Hepatocyte (in vitro differentiated cells): ENCODE results near the gene CCDC88C. TPM values are rescaled to one million over a fixed set of nuclear protein-coding genes. Genes with fewer than 3 reads are reported as not detected.

ENCODE experiments used
- DNase-seq: peaks from one replicate; pipeline ENCODE4 v3.0.0-alpha.2; 2016; ENCODE audit warnings: low spot score
- H2AFZ ChIP-seq: fragments of 200-600 bp; sonication (generic); 2 replicates; pipeline ENCODE4 v1.6.0; 2016; ENCODE audit warnings: antibody characterized with exemption, mild to moderate bottlenecking
- H3K27ac ChIP-seq: fragments of 200-600 bp; sonication (generic); 2 replicates; pipeline ENCODE4 v1.5.1; 2016; ENCODE audit warnings: mild to moderate bottlenecking
- H3K27me3 ChIP-seq: fragments of 200-600 bp; sonication (generic); 2 replicates; pipeline ENCODE4 v1.6.1; 2016
- H3K36me3 ChIP-seq: fragments of 200-600 bp; sonication (generic); replicated peaks from 2 replicates; pipeline ENCODE4 v1.5.1; 2016; ENCODE audit warnings: low read depth; ENCODE audit not compliant: insufficient read depth
- H3K4me1 ChIP-seq: fragments of 200-600 bp; sonication (generic); 2 replicates; pipeline ENCODE4 v1.5.1; 2016; ENCODE audit warnings: mild to moderate bottlenecking, moderate library complexity; ENCODE audit not compliant: insufficient read depth
- H3K4me2 ChIP-seq: fragments of 200-600 bp; sonication (generic); 2 replicates; pipeline ENCODE4 v1.6.0; 2016
- H3K4me3 ChIP-seq: fragments of 200-600 bp; sonication (generic); 2 replicates; pipeline ENCODE4 v1.5.1; 2016; ENCODE audit warnings: mild to moderate bottlenecking
- H3K79me2 ChIP-seq: fragments of 200-600 bp; sonication (generic); 2 replicates; pipeline ENCODE4 v1.6.0; 2017; ENCODE audit warnings: mild to moderate bottlenecking
- H3K9me2 ChIP-seq: fragments of 200-600 bp; sonication (generic); replicated peaks from 2 replicates; pipeline ENCODE4 v1.6.0; 2017; ENCODE audit warnings: mild to moderate bottlenecking; ENCODE audit not compliant: insufficient read depth
- H3K9me3 ChIP-seq: fragments of 200-600 bp; sonication (generic); 2 replicates; pipeline ENCODE4 v1.5.1; 2016; ENCODE audit warnings: low read depth, mild to moderate bottlenecking
- H4K20me1 ChIP-seq: fragments of 200-600 bp; sonication (generic); 2 replicates; pipeline ENCODE4 v1.6.0; 2016; ENCODE audit warnings: mild to moderate bottlenecking; ENCODE audit not compliant: insufficient read depth, poor library complexity, severe bottlenecking
- EZH2 ChIP-seq: fragments of 200-600 bp; sonication (generic); IDR thresholded peaks from 2 replicates; pipeline ENCODE4 v1.6.1; 2016; ENCODE audit warnings: antibody characterized with exemption, mild to moderate bottlenecking, borderline replicate concordance
- EZH2phosphoT487 ChIP-seq: fragments of 200-600 bp; sonication (generic); IDR thresholded peaks from one replicate; pipeline ENCODE4 v1.6.1; 2018; ENCODE audit warnings: antibody characterized with exemption, mild to moderate bottlenecking, low read depth, moderate library complexity; ENCODE audit not compliant: unreplicated experiment, severe bottlenecking
- WGBS: methylation state at CpG from one replicate; pipeline ENCODE4 v1.1.6; 2016; ENCODE audit warnings: low lambda C conversion rate; ENCODE audit errors: missing lambda C conversion rate; 5-methylcytosine and 5-hydroxymethylcytosine counted together
- polyA plus RNA-seq: library from polyadenylated mRNA; unstranded; fragments of >200 nt; fragmentation: Nextera tagmentation; extraction: Ambion mirVana; gene quantifications from 2 replicates; pipeline ENCODE4 v1.2.1, GENCODE V29; 2016
- total RNA-seq: library from RNA; depleted of rRNA; stranded (reverse); fragments of >200 nt; gene quantifications from 2 replicates; pipeline ENCODE4 v1.2.3, GENCODE V29; 2014
- TF ChIP-seq, protein P1 (sequence below): fragments of 200-600 bp; sonication (generic); IDR thresholded peaks from 2 replicates; pipeline ENCODE4 v1.5.1; 2016; ENCODE audit warnings: antibody characterized with exemption, mild to moderate bottlenecking; ENCODE audit not compliant: poor library complexity

The CCDC88C gene
- total and polyA plus RNA-seq, 2 experiments from 2014 or later = 5.9 to 11.3 TPM

DNA sequence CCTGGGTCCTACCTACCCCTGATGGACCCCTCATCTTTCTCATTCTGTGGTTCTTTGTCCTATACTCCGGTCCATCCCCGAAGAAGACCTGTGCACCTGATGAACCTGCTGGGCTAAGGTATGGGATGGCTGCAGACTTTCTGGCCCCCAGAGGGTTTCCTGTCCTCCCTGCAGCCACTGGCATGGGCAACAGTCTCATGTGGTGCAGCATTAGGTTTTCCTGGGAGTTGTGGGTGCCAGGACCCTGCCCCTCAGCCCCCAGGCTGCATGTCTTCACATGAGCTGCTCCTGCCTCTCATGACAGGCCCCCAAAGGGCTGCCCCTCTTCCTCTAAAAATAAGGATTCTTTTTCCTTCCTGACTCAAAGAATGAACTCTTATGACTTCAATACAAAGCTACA lies 100.9 kb downstream of the CCDC88C start:
- no peaks in the 10 kb centered on the region for H3K27me3 ChIP-seq
- no peaks in the 10 kb centered on the region for H4K20me1 ChIP-seq
- H3K4me3 ChIP-seq = no peak overlapping the region
- no peak for DNase-seq
- no peaks in the 10 kb centered on the region for H3K9me2 ChIP-seq
- H3K9me3 ChIP-seq = no peaks in the 10 kb centered on the region
- no peak overlapping the region for H3K4me2 ChIP-seq
- 97% methylated on average over 2 of the region's 2 CpGs for WGBS
- H3K79me2 ChIP-seq = no peaks in the 10 kb centered on the region
- no peak overlapping the region for H3K27ac ChIP-seq
- H3K36me3 ChIP-seq = no peaks in the 10 kb centered on the region
- H3K4me1 ChIP-seq = peaks cover 6% of the 10 kb centered on the region
- no peak for TF ChIP-seq EZH2
- TF ChIP-seq, protein P1, sequence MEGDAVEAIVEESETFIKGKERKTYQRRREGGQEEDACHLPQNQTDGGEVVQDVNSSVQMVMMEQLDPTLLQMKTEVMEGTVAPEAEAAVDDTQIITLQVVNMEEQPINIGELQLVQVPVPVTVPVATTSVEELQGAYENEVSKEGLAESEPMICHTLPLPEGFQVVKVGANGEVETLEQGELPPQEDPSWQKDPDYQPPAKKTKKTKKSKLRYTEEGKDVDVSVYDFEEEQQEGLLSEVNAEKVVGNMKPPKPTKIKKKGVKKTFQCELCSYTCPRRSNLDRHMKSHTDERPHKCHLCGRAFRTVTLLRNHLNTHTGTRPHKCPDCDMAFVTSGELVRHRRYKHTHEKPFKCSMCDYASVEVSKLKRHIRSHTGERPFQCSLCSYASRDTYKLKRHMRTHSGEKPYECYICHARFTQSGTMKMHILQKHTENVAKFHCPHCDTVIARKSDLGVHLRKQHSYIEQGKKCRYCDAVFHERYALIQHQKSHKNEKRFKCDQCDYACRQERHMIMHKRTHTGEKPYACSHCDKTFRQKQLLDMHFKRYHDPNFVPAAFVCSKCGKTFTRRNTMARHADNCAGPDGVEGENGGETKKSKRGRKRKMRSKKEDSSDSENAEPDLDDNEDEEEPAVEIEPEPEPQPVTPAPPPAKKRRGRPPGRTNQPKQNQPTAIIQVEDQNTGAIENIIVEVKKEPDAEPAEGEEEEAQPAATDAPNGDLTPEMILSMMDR = no peak
- no peak for TF ChIP-seq EZH2phosphoT487
- H2AFZ ChIP-seq = no peak overlapping the region

DNA sequence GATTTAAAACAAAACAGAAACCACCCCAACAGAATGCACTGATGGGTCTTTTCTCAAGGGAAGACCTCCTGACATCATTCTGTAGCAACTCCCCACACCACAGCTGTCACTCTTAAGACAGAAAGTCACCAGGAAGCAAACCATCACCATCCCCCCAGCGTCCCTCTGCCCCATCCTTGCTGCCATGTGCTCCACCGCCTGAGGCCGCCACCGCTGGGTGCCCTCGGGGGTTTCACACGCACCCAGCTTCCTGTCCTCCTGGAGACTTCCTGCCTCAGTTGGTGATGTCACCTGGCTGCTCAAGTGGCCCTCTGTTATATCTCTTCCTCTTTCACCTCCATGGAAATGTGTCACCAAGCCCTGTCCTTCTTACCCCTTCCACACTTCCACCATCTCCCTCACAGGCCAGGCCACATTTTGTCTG lies 101.8 kb downstream of the CCDC88C start:
- no peaks in the 10 kb centered on the region for H3K79me2 ChIP-seq
- 91% methylated on average over 6 of the region's 6 CpGs for WGBS
- no peaks in the 10 kb centered on the region for H3K36me3 ChIP-seq

DNA sequence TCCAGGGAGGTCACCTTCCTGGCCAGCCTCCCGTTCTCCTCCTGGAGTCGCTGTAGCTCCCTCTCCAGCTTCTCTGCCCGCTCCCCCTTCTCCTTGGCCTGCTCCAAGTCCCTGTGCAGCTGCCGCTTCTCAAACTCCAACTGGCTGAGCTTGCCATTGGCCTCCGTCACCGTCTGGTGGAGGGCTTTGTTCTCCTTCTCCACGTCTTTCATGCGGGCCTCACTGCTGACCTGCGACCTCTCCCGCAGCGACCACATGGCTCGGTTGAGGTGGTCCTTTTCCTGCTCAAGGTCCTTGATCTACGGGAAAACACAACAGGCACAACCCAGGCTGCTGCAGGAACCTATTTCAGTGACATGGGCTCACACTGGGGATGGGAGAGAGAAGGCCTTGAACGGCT lies 103.8 kb downstream of the CCDC88C start:
- 93% methylated on average over 14 of the region's 14 CpGs for WGBS
- Histone ChIP-seq H3K79me2 (no peaks in the 10 kb centered on the region), H3K9me2 (no peaks in the 10 kb centered on the region), H4K20me1 (no peaks in the 10 kb centered on the region), H3K4me1 (peaks cover 6% of the 10 kb centered on the region), H3K4me3 (no peak overlapping the region), H3K27me3 (no peaks in the 10 kb centered on the region), H2AFZ (no peak overlapping the region), H3K27ac (no peak overlapping the region), H3K36me3 (no peaks in the 10 kb centered on the region), H3K4me2 (no peak overlapping the region), H3K9me3 (no peaks in the 10 kb centered on the region)
- TF ChIP-seq EZH2phosphoT487 (no peak), EZH2 (no peak)
- TF ChIP-seq, protein P1 = no peak
- no peak for DNase-seq

More for the DNA sequence above, 101.8 kb downstream of the CCDC88C start:
- DNase-seq = no peak
- no peaks in the 10 kb centered on the region for H4K20me1 ChIP-seq
- H2AFZ ChIP-seq = no peak overlapping the region
- no peak overlapping the region for H3K4me2 ChIP-seq
- no peaks in the 10 kb centered on the region for H3K9me2 ChIP-seq
- H3K27me3 ChIP-seq = no peaks in the 10 kb centered on the region
- no peaks in the 10 kb centered on the region for H3K9me3 ChIP-seq
- TF ChIP-seq EZH2phosphoT487 (no peak), EZH2 (no peak)
- TF ChIP-seq, protein P1 = no peak
- H3K4me3 ChIP-seq = no peak overlapping the region
- peaks cover 6% of the 10 kb centered on the region for H3K4me1 ChIP-seq
- H3K27ac ChIP-seq = no peak overlapping the region
